GM12878 (cell line): ENCODE measurements around the gene RSRC1.

ENCODE experiments used
- ATF3 ChIP-seq: IDR thresholded peaks from 2 replicates; pipeline ENCODE4 v1.6.1; 2011; ENCODE audit warnings: low read depth, mild to moderate bottlenecking, low read length, moderate library complexity, borderline replicate concordance; ENCODE audit errors: extremely low read depth
- CTCF ChIP-seq, 3 experiments: IDR thresholded peaks in 2 of 3; conservative IDR thresholded peaks in 1 of 3; 2 replicates each; pipeline ENCODE4 v1.5.1; 2011; ENCODE audit warnings: low read depth in 3 of 3, low read length in 3 of 3, mild to moderate bottlenecking in 3 of 3, control low read depth in 2 of 3, moderate library complexity in 2 of 3, inconsistent platforms in 1 of 3, mixed read lengths in 1 of 3; ENCODE audit not compliant: control insufficient read depth in 2 of 3, insufficient read depth in 1 of 3; ENCODE audit errors: extremely low read depth in 1 of 3
- CUX1 ChIP-seq: IDR thresholded peaks from 2 replicates; pipeline ENCODE4 v1.6.1; 2012; ENCODE audit warnings: improper control_type of control experiment, low read depth, low read length; ENCODE audit not compliant: insufficient replicate concordance
- DPF2 ChIP-seq: fragments of 450-650 bp; IDR thresholded peaks from 2 replicates; pipeline ENCODE4 v1.6.1; 2017; ENCODE audit warnings: mild to moderate bottlenecking
- EP300 ChIP-seq, 2 experiments: fragments of 150-350 bp in 1 of 2; IDR thresholded peaks; 2 replicates each; pipeline ENCODE4 v1.6.1; 2011 to 2012; ENCODE audit warnings: low read depth in 2 of 2, low read length in 2 of 2, borderline replicate concordance in 1 of 2, improper control_type of control experiment in 1 of 2, inconsistent platforms in 1 of 2; ENCODE audit not compliant: control insufficient read depth in 1 of 2
- EZH2 ChIP-seq: IDR thresholded peaks from 2 replicates; pipeline ENCODE4 v1.6.1; 2012; ENCODE audit warnings: low read depth, mild to moderate bottlenecking, control low read depth, inconsistent platforms, low read length, borderline replicate concordance; ENCODE audit not compliant: control insufficient read depth
- PBX3 ChIP-seq: IDR thresholded peaks from 2 replicates; pipeline ENCODE4 v1.6.1; 2011; ENCODE audit warnings: mild to moderate bottlenecking, low read depth, low read length, moderate library complexity; ENCODE audit not compliant: insufficient replicate concordance
- POLR2A ChIP-seq: IDR thresholded peaks from 2 replicates; pipeline ENCODE4 v1.6.1; 2011; ENCODE audit warnings: low read depth, mild to moderate bottlenecking, low read length
- POLR2AphosphoS2 ChIP-seq: IDR thresholded peaks from 2 replicates; pipeline ENCODE4 v1.6.1; 2011; ENCODE audit warnings: low read depth, mild to moderate bottlenecking, low read length, improper control_type of control experiment, moderate library complexity
- REST ChIP-seq: IDR thresholded peaks from 2 replicates; pipeline ENCODE4 v1.6.1; 2012; ENCODE audit warnings: mild to moderate bottlenecking, low read depth, low read length
- RFX5 ChIP-seq: IDR thresholded peaks from 2 replicates; pipeline ENCODE4 v1.6.1; 2011; ENCODE audit warnings: low read depth, low read length, improper control_type of control experiment
- SIN3A ChIP-seq: IDR thresholded peaks from 2 replicates; pipeline ENCODE4 v1.6.1; 2012; ENCODE audit warnings: low read depth, low read length, improper control_type of control experiment
- ZBTB33 ChIP-seq: fragments of 450-650 bp; IDR thresholded peaks from 2 replicates; pipeline ENCODE4 v1.6.1; 2017; ENCODE audit warnings: mild to moderate bottlenecking

GRCh38 chr3:158160958-158161357 is 51.1 kb downstream of the RSRC1 start:
- TF ChIP-seq SIN3A, result no peak
- no peak for TF ChIP-seq EZH2
- TF ChIP-seq CTCF (IDR thresholded peaks at IDR 0.05 in 2 of 3, conservative IDR thresholded peaks at IDR 0.05 in 1 of 3; ENCODE audit: control insufficient read depth in 2 of 3, extremely low read depth in 1 of 3, insufficient read depth in 1 of 3, low read depth in 3 of 3, low read length in 3 of 3), result no peak
- no peak for TF ChIP-seq EP300 (IDR thresholded peaks at IDR 0.05; ENCODE audit: borderline replicate concordance in 1 of 2, control insufficient read depth in 1 of 2, low read depth in 2 of 2, low read length in 2 of 2)
- TF ChIP-seq PBX3, result no peak
- no peak for TF ChIP-seq RFX5
- no peak for TF ChIP-seq POLR2A
- no peak for TF ChIP-seq ZBTB33
- no peak for TF ChIP-seq ATF3
- TF ChIP-seq CUX1, result no peak
- TF ChIP-seq POLR2AphosphoS2, result no peak
- no peak for TF ChIP-seq DPF2
- TF ChIP-seq REST, result no peak
